ENCODE data around the gene CHKB.

GRCh38 chr22:50581031-50581949 lies 1.4 kb downstream of the CHKB start:
- TF ChIP-seq CTCF (IDR thresholded peaks at IDR 0.05) (no peak), POLR2A (IDR thresholded peaks at IDR 0.05) (no peak)

All from adrenal gland (tissue), 5 donors.